HPDE6-E6E7 (cell line): ENCODE measurements around the gene UBQLN4.

Experiments used
- DNase-seq: peaks from one replicate; pipeline ENCODE4 v3.0.0; 2011; ENCODE audit warnings: missing footprints; ENCODE audit errors: extremely low spot score

Gene UBQLN4

GRCh38 chr1:156053768-156054499 is at the start of gene UBQLN4:
Gene UBQLN4, minus strand, starts transcription at chr1:156053798. Its CDS starts 97 bp downstream, at chr1:156053701.
- peak; percentile 71 for DNase-seq

GRCh38 chr1:156102633-156103511 is 49.3 kb upstream of the UBQLN4 start:
- no peak for DNase-seq

- no peak for DNase-seq
These were observed 48.3 kb upstream of the UBQLN4 start for GRCh38 chr1:156101880-156102279.

- DNase-seq = no peak
These were observed 46.8 kb upstream of the UBQLN4 start for GRCh38 chr1:156100205-156100995.

- no peak for DNase-seq
These were observed 45.7 kb upstream of the UBQLN4 start for GRCh38 chr1:156099282-156099681.

GRCh38 chr1:156098784-156099183 is 45.2 kb upstream of the UBQLN4 start:
- no peak for DNase-seq

- no peak for DNase-seq
These were observed 44.0 kb upstream of the UBQLN4 start for GRCh38 chr1:156097499-156098178.

- peak; percentile 81 for DNase-seq
These were observed 43.2 kb upstream of the UBQLN4 start for GRCh38 chr1:156096640-156097391.

GRCh38 chr1:156095906-156096508 is 42.4 kb upstream of the UBQLN4 start:
- no peak for DNase-seq

- no peak for DNase-seq
These were observed 38.0 kb upstream of the UBQLN4 start for GRCh38 chr1:156091610-156092009.

- peak; percentile 74 for DNase-seq
These were observed 37.2 kb upstream of the UBQLN4 start for GRCh38 chr1:156090840-156091188.

- no peak for DNase-seq
These were observed 36.7 kb upstream of the UBQLN4 start for GRCh38 chr1:156090138-156090839.

GRCh38 chr1:156089704-156090103 is 36.1 kb upstream of the UBQLN4 start:
- DNase-seq = no peak

- DNase-seq = no peak
These were observed 32.7 kb upstream of the UBQLN4 start for GRCh38 chr1:156086256-156086662.

GRCh38 chr1:156083800-156084790 is 30.5 kb upstream of the UBQLN4 start:
- DNase-seq = no peak

GRCh38 chr1:156082309-156083091 is 28.9 kb upstream of the UBQLN4 start, which contains the start of gene MEX3A:
Gene MEX3A, minus strand, starts transcription at chr1:156082465. Its CDS starts 467 bp downstream, at chr1:156081998.
- DNase-seq = no peak

GRCh38 chr1:156081917-156082308 is 28.3 kb upstream of the UBQLN4 start:
- no peak for DNase-seq
